ENCODE data around the gene SLC9C2. TPM values are rescaled to one million over a fixed set of nuclear protein-coding genes. Genes with fewer than 3 reads are reported as not detected.
"Not testable (repeated sequence)": the region's sequence is repeated elsewhere in the genome, so short reads cannot be mapped to it uniquely, and the experiment has no call there.

Gene SLC9C2
- total RNA-seq, 4 donors from 2014 or later: not detected

DNA sequence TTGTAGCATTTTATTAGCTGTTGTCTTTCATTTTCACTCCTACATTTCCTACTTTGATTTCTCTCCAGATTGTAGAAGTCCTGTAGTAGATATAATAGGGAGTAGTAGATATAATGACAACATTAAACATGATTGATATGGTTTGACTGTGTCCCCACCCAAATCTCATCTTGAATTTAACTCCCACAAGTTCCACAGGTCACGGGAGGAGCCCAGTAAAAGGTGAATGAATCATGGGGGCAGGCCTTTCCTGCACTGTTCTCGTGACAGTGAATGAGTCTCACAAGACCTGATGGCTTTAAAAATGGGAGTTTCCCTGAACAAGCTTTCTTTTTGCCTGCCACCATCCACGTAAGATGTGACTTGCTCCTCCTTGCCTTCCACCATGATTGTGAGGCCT lies 133.2 kb downstream of the SLC9C2 start:
- H3K4me1 ChIP-seq: peaks cover 0 to 30% (median 2%) of the 10 kb centered on the region in 3 donors
- H3K27ac ChIP-seq: no peak overlapping the region
- TF ChIP-seq, protein P1, sequence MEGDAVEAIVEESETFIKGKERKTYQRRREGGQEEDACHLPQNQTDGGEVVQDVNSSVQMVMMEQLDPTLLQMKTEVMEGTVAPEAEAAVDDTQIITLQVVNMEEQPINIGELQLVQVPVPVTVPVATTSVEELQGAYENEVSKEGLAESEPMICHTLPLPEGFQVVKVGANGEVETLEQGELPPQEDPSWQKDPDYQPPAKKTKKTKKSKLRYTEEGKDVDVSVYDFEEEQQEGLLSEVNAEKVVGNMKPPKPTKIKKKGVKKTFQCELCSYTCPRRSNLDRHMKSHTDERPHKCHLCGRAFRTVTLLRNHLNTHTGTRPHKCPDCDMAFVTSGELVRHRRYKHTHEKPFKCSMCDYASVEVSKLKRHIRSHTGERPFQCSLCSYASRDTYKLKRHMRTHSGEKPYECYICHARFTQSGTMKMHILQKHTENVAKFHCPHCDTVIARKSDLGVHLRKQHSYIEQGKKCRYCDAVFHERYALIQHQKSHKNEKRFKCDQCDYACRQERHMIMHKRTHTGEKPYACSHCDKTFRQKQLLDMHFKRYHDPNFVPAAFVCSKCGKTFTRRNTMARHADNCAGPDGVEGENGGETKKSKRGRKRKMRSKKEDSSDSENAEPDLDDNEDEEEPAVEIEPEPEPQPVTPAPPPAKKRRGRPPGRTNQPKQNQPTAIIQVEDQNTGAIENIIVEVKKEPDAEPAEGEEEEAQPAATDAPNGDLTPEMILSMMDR (IDR thresholded peaks at IDR 0.05): no peak
- no peak for TF ChIP-seq POLR2AphosphoS5 (IDR thresholded peaks at IDR 0.05)
- TF ChIP-seq POLR2A (IDR thresholded peaks at IDR 0.05): no peak
- TF ChIP-seq EP300 (IDR thresholded peaks at IDR 0.05): no peak
- no peaks in the 10 kb centered on the region for H3K27me3 ChIP-seq
- peaks cover 0 to 3% (median 0%) of the 10 kb centered on the region in 3 donors for H3K9me3 ChIP-seq
- WGBS, 2 donors (ENCODE audit: low coverage in 1 of 2): 71 to 80% methylated on average over 1 to 3 of the region's 3 CpGs
- no peak for ATAC-seq
- peaks cover 0 to 10% of the 10 kb centered on the region in 2 donors for H3K36me3 ChIP-seq
- H3K4me3 ChIP-seq: no peak overlapping the region

DNA sequence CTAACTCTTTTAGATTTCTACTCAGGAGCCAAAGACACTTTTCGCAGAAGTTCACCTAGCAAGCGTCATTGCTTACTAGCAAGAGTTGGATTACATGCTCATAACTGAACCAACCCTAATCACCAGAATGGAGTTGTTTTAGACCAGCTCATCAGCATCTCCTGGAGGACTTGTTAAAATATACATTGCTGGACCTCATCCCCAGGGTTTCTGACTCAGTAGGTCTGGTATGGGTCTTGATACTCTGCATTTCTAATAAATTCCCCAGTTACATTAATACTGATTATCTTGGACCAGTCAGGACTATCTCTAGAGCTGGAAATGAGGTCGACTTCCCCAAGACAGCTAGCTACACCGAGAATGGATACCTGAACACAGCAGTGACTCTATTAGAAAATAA lies 135.4 kb downstream of the SLC9C2 start:
- H3K4me3 ChIP-seq: no peak overlapping the region
- no peak for ATAC-seq
- peaks cover 0 to 14% (median 0%) of the 10 kb centered on the region in 3 donors for H3K9me3 ChIP-seq
- peaks cover 0 to 8% (median 0%) of the 10 kb centered on the region in 3 donors for H3K4me1 ChIP-seq
- TF ChIP-seq, protein P1 (IDR thresholded peaks at IDR 0.05): no peak
- TF ChIP-seq POLR2A (IDR thresholded peaks at IDR 0.05): no peak
- no peak for TF ChIP-seq EP300 (IDR thresholded peaks at IDR 0.05)
- TF ChIP-seq POLR2AphosphoS5 (IDR thresholded peaks at IDR 0.05): no peak
- no peaks in the 10 kb centered on the region for H3K27me3 ChIP-seq
- H3K36me3 ChIP-seq: peaks cover 0 to 10% of the 10 kb centered on the region in 2 donors
- 95 to 100% methylated on average over 2 to 4 of the region's 4 CpGs for WGBS, 2 donors (ENCODE audit: low coverage in 1 of 2)
- no peak overlapping the region for H3K27ac ChIP-seq

DNA sequence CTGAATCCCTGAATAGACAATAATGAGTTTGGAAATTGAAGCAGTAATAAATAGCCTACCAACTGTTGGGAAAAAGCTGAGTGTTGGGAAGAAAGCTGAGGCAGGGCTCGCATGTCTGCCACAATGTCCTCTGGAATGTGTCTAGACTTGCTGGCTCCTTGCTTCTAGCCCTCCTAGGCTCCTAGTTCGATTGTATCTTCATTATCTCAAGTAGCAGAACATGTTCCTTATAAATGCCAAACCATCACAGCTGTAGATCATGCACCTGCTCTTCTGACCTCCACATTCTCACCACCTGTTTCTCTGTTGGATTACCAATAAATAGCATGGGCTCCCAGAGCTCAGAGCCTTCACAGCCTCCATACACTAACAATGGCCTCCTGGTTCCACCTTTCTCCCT lies 138.7 kb downstream of the SLC9C2 start:
- WGBS, 2 donors (ENCODE audit: low coverage in 1 of 2): 71 to 77% methylated on average over 2 of the region's 2 CpGs
- not testable (repeated sequence) for H3K4me3 ChIP-seq, H3K4me1 ChIP-seq, H3K27ac ChIP-seq, H3K27me3 ChIP-seq, ATAC-seq
- Histone ChIP-seq H3K36me3 (peaks cover 0 to 33% of the 10 kb centered on the region in 2 donors), H3K9me3 (peaks cover 0 to 11% (median 0%) of the 10 kb centered on the region in 3 donors)

DNA sequence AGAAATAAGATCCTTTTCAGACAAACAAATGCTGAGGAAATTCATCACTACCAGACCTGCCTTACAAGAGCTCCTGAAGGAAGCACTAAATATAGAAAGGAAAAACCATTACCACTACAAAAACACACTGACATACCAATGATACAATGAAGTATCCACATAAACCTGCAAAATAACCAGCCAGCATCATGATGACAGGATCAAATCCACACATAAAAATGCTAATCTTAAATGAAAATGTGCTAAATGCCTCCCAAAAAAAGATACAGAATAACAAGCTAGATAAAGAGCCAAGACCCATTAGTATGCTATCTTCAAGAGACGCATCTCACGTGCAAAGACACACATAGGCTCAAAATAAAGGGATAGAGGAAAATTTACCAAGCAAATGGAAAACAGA lies 140.2 kb downstream of the SLC9C2 start:
- Histone ChIP-seq H3K9me3 (peaks cover 0 to 11% (median 0%) of the 10 kb centered on the region in 3 donors), H3K36me3 (peaks cover 0 to 33% of the 10 kb centered on the region in 2 donors)
- ATAC-seq, H3K27me3 ChIP-seq, H3K27ac ChIP-seq, H3K4me3 ChIP-seq, H3K4me1 ChIP-seq: not testable (repeated sequence)
- 100% methylated on average over 2 of the region's 2 CpGs for WGBS, 2 donors (ENCODE audit: low coverage in 1 of 2)

DNA sequence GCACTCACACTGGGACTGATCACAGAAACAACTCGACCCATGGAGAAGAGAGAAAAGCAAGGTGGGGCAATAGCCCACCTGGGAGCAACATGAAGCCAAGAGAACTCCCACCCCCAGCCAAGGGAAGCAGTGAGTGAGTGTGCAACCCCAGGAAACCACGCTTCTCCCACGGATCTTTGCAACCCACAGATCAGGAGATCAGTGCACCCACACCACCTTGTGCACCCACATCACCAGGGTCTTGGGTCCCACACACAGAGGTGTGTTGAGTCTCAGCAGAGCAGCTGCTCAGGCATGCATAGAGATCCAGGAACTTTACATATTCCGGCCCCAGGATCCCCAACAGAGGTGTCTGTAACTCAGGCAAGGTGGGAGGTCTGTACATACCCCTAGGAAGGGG lies 143.0 kb downstream of the SLC9C2 start:
- WGBS, 2 donors (ENCODE audit: low coverage in 1 of 2): 70 to 88% methylated on average over 1 to 2 of the region's 4 CpGs
- Histone ChIP-seq H3K4me3 (no peak overlapping the region), H3K36me3 (peaks cover 0 to 37% of the 10 kb centered on the region in 2 donors), H3K27me3 (no peaks in the 10 kb centered on the region), H3K4me1 (no peaks in the 10 kb centered on the region), H3K9me3 (peaks cover 0 to 11% (median 0%) of the 10 kb centered on the region in 3 donors), H3K27ac (no peak overlapping the region)
- no peak for TF ChIP-seq POLR2A (IDR thresholded peaks at IDR 0.05)
- no peak for TF ChIP-seq POLR2AphosphoS5 (IDR thresholded peaks at IDR 0.05)
- TF ChIP-seq, protein P1 (IDR thresholded peaks at IDR 0.05): no peak
- TF ChIP-seq EP300 (IDR thresholded peaks at IDR 0.05): no peak
- ATAC-seq: no peak

DNA sequence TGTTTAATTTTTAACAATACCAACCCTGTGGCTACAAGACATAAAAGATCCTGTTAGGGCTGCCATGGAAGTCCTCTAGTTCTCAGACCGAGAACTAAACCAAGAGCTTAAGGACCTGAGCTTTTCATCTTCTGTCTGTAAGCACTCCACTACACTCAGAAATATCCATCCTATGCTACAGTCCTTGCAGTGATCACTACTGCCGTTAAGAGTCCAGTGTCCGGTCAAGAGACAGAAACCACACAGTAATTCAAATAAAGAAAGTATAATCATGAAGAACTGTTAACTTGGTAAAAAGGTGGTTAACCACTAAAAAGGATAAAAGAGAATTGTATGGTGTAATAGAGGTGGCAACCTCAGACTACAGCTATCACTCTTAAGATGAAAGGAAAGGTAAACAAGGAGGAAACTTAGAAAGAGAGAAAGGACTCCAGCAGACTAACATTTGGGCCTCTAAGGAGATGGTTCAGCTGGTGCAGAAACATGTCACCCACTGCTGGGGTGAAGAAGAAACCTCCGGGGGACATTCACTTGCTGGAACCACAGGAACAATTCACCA lies 147.8 kb downstream of the SLC9C2 start:
- no peaks in the 10 kb centered on the region for H3K27me3 ChIP-seq
- TF ChIP-seq, protein P1 (IDR thresholded peaks at IDR 0.05): no peak
- no peak for TF ChIP-seq EP300 (IDR thresholded peaks at IDR 0.05)
- no peak for TF ChIP-seq POLR2A (IDR thresholded peaks at IDR 0.05)
- TF ChIP-seq POLR2AphosphoS5 (IDR thresholded peaks at IDR 0.05): no peak
- no peak for ATAC-seq
- no peak overlapping the region for H3K4me3 ChIP-seq
- H3K9me3 ChIP-seq: no peaks in the 10 kb centered on the region
- H3K36me3 ChIP-seq: peaks cover 0 to 14% of the 10 kb centered on the region in 2 donors
- H3K27ac ChIP-seq: peak overlapping the region in 1 of 4 donors; percentile 83
- peaks cover 3 to 26% (median 16%) of the 10 kb centered on the region in 3 donors for H3K4me1 ChIP-seq
- WGBS, 2 donors (ENCODE audit: low coverage in 1 of 2): 91 to 100% methylated on average over 1 to 4 of the region's 4 CpGs

All from gastroesophageal sphincter (tissue), 4 donors.